Measurements from ENCODE around the gene C5orf58.

The C5orf58 gene

DNA sequence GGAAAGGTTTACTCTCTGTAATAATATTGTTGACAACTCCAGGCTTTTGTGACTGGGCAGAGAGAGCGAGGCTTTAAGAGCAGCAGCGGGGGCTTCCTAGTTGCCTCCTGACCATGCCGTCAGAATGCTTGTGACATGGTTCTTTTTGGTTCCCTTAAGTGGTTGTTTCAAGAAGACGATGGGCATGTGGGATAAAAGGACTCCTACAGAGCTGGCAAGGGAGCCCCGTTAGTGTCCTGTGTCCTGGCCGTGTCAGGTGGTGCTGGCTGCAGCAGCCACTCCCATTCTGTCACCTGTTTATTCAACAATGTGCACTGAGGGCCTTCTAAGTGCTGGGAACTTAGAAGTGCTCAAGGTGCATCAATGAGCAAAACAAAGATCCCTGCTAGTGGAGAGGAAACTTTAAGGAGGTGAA, 45.1 kb downstream of the C5orf58 start:
- no peak overlapping the region for H3K4me3 ChIP-seq (ENCODE audit: control insufficient read depth, low read depth, low read length)
- TF ChIP-seq, protein P1, sequence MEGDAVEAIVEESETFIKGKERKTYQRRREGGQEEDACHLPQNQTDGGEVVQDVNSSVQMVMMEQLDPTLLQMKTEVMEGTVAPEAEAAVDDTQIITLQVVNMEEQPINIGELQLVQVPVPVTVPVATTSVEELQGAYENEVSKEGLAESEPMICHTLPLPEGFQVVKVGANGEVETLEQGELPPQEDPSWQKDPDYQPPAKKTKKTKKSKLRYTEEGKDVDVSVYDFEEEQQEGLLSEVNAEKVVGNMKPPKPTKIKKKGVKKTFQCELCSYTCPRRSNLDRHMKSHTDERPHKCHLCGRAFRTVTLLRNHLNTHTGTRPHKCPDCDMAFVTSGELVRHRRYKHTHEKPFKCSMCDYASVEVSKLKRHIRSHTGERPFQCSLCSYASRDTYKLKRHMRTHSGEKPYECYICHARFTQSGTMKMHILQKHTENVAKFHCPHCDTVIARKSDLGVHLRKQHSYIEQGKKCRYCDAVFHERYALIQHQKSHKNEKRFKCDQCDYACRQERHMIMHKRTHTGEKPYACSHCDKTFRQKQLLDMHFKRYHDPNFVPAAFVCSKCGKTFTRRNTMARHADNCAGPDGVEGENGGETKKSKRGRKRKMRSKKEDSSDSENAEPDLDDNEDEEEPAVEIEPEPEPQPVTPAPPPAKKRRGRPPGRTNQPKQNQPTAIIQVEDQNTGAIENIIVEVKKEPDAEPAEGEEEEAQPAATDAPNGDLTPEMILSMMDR (conservative IDR thresholded peaks at IDR 0.05; ENCODE audit: control insufficient read depth, insufficient read depth, low read depth, low read length): no peak

DNA sequence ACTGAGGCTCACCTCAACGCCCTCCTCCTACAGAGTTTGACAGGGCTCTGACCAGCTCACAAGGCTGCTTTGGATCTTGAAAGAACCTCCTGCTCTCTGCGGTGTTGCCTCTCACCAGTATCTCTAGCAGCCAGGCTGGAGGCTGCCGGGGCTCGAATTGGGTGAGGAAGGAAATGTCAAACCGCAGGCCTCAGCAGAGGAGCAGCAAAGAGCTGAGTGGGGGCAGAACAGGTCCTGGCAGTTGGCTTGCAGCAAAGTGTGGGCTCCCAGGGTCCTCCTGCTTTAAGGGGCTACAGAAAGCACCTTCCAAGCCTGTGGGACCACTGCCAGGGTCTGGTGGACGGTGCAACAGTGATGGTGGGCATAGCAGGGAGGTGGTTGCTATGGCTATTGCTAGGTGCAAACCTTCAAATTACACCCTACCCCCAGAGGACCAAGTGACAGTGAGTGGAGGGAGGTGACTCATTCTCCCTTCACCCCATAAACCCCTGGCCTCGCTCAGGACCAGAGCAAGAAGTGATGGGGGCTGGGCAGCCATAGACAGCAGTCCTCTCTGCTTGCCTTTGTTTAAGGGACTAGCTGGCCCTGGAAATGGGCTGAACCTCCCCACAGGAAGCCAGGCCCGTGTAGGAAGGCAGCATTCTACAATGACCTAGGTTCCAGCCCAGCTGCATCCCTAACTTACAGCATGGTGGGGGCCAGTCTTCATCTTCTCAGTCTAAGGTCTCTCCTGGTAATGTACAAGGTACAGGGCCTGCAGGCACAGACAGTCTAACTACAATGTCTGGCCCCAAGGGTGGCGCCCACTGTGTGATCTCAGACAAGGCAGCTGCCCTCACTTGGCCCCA, 46.0 kb downstream of the C5orf58 start:
- no peak for DNase-seq (ENCODE audit: low read depth)
- H3K4me3 ChIP-seq (ENCODE audit: control insufficient read depth, low read depth, low read length): no peak overlapping the region
- TF ChIP-seq, protein P1 (conservative IDR thresholded peaks at IDR 0.05; ENCODE audit: control insufficient read depth, insufficient read depth, low read depth, low read length): no peak

More for the DNA sequence above, 45.1 kb downstream of the C5orf58 start:
- DNase-seq (ENCODE audit: low read depth): no peak

DNA sequence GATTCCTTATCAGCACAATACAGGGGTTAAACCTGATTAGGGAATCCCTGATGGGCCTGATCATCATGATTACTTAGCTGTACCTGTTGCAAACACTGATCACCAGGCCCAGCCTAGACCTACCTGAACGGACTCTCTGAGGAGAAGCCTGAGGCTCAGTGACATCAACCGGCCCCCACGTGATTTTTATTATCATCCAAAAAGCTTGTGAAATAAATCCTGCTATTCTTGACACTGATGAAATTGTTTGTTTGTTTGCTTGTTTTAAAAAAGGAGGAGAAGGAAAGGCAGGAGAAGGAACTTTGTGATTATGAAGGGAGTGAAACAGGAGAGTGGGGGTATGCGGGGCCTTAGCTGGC, 46.7 kb downstream of the C5orf58 start:
- TF ChIP-seq, protein P1 (conservative IDR thresholded peaks at IDR 0.05; ENCODE audit: control insufficient read depth, insufficient read depth, low read depth, low read length): no peak
- H3K4me3 ChIP-seq (ENCODE audit: control insufficient read depth, low read depth, low read length): no peak overlapping the region
- DNase-seq (ENCODE audit: low read depth): no peak

DNA sequence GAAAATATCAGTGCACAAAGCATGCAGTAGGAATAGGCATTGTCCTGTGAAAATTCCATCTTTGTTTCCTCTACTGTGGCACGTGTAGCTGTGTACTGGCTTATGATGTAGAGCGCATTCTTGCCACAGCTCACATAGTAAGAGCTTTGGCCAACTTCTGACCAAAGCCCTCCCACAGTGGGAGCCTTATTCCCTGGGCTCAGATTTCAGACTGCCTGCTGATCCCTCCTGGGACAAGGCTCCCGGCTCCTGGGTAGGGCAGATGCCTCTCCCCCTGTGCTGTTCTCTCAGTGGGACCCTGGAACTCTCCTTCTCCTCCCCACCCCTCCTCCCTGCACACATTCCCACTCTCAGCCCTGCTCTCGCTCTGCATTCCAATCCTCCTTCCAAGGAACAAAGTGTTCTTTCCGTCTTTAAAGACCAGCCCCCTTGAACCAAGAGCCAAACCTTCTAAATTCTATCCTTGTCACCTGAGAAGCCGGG, 47.3 kb downstream of the C5orf58 start:
- TF ChIP-seq, protein P1 (conservative IDR thresholded peaks at IDR 0.05; ENCODE audit: control insufficient read depth, insufficient read depth, low read depth, low read length): no peak
- no peak overlapping the region for H3K4me3 ChIP-seq (ENCODE audit: control insufficient read depth, low read depth, low read length)
- DNase-seq (ENCODE audit: low read depth): peak; percentile 29

DNA sequence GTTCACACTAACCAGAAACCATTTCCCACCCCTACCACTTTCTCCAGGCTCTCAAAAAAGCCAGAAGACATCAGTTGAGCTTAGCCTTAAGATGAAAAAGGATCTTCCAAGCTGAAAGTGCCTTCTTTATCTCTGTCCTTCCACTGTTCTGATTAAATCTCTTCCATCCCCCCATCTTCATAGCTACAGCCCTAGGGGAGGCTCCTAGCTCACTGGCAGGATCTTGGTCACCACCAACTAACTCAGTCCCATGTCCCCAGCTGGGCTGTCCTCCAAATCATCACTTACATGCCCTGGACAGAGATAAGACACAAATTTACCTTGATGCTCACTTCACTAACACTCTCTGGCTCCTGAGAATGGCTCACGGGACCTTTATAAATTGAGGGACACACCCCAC, 50.5 kb downstream of the C5orf58 start:
- TF ChIP-seq, protein P1 (conservative IDR thresholded peaks at IDR 0.05; ENCODE audit: control insufficient read depth, insufficient read depth, low read depth, low read length): no peak
- DNase-seq (ENCODE audit: low read depth): no peak
- H3K4me3 ChIP-seq (ENCODE audit: control insufficient read depth, low read depth, low read length): no peak overlapping the region

DNA sequence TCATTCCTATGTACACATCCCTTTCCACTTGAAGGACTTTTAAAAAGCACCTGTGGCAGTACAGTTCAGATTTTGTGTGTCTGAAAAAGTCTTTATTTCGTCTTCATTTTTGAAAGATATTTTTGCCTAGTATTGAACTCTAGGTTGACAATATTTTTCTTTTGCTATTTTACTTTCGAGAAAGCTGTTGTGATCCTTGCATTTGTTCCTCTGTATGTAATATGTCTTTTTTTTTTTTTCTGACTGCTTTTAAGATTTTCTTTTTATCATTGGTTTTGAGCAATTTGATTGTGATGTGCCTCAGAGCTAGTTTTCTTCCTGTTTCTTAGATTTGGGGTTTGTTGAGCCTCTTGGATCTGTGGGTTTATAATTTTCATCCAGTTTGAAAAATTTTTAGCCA, 51.4 kb downstream of the C5orf58 start:
- no peak for DNase-seq (ENCODE audit: low read depth)
- TF ChIP-seq, protein P1 (conservative IDR thresholded peaks at IDR 0.05; ENCODE audit: control insufficient read depth, insufficient read depth, low read depth, low read length): no peak
- no peak overlapping the region for H3K4me3 ChIP-seq (ENCODE audit: control insufficient read depth, low read depth, low read length)

Measured in fibroblast of mammary gland (primary cell).